Thyroid gland (tissue), 4 donors: Measurements from ENCODE around the gene TOP3A. TPM values are rescaled to one million over a fixed set of nuclear protein-coding genes. Genes with fewer than 3 reads are reported as not detected.

Experiments
- DNase-seq, 2 donors: peaks; one replicate each; pipeline ENCODE4 v3.0.0-alpha.2; 2019
- H3K27ac ChIP-seq, 3 donors: fragments of 200-600 bp; sonication (generic); 1 replicate in 2 of 3; 2 replicates in 1 of 3; pipeline ENCODE4 v1.5.1; 2016 to 2019; ENCODE audit warnings: mild to moderate bottlenecking in 1 of 3, moderate library complexity in 1 of 3
- H3K27me3 ChIP-seq: fragments of 200-600 bp; sonication (generic); one replicate; pipeline ENCODE4 v1.5.1; 2019
- H3K36me3 ChIP-seq, 2 donors: fragments of 200-600 bp; sonication (generic); one replicate each; pipeline ENCODE4 v1.5.1; 2016 to 2019
- H3K4me1 ChIP-seq, 2 donors: fragments of 200-600 bp; sonication (generic); one replicate each; pipeline ENCODE4 v1.5.1; 2017 to 2019
- H3K4me3 ChIP-seq, 3 donors: fragments of 200-600 bp; sonication (generic); replicated peaks in 1 of 3; 1 replicate in 2 of 3; 2 replicates in 1 of 3; pipeline ENCODE4 v1.5.1; 2016; ENCODE audit warnings: mild to moderate bottlenecking in 1 of 3
- H3K9me3 ChIP-seq: fragments of 200-600 bp; sonication (generic); one replicate; pipeline ENCODE4 v1.5.1; 2017
- CTCF ChIP-seq, 6 experiments: fragments of 200-600 bp in 3 of 6; fragments of 450-650 bp in 3 of 6; sonication (generic) in 3 of 6; IDR thresholded peaks; one replicate each; pipeline ENCODE4 v1.5.1; 2016 to 2019; ENCODE audit warnings: antibody characterized with exemption in 6 of 6, mild to moderate bottlenecking in 2 of 6, inconsistent platforms in 1 of 6, moderate library complexity in 1 of 6
- POLR2A ChIP-seq, 2 donors: fragments of 450-650 bp; IDR thresholded peaks; one replicate each; pipeline ENCODE4 v1.6.1; 2017; ENCODE audit warnings: antibody characterized with exemption in 2 of 2, mild to moderate bottlenecking in 2 of 2, moderate library complexity in 1 of 2
- WGBS, 2 donors: methylation state at CpG; one replicate each; pipeline ENCODE4 v1.1.5; 2017; 5-methylcytosine and 5-hydroxymethylcytosine counted together
- intact Hi-C: fragments of 100-400 bp; cut with DNase I; formaldehyde crosslinking; loops from one replicate; pipeline ENCODE4 v1.15.1; 2023
- total RNA-seq, 4 donors: library from RNA; depleted of rRNA; stranded (reverse); fragments of >200 nt; gene quantifications; one replicate each; pipeline ENCODE4 v1.2.3, GENCODE V29; 2016

TOP3A gene
- total RNA-seq, 4 donors from 2014 or later, result 31.3 to 34.5 (median 32.5) TPM

GRCh38 chr17:18241229-18241871, 73.4 kb downstream of the TOP3A start:
- no peak for DNase-seq
- Histone ChIP-seq H3K4me3 (no peak overlapping the region), H3K4me1 (no peaks in the 10 kb centered on the region), H3K36me3 (peaks cover 19 to 21% of the 10 kb centered on the region in 2 donors), H3K9me3 (no peaks in the 10 kb centered on the region), H3K27ac (no peak overlapping the region), H3K27me3 (no peaks in the 10 kb centered on the region)
- WGBS, 2 donors, result 88 to 89% methylated on average over 28 of the region's 28 CpGs
- no peak for TF ChIP-seq CTCF (IDR thresholded peaks at IDR 0.05)
- TF ChIP-seq POLR2A (IDR thresholded peaks at IDR 0.05), result no peak
- intact Hi-C loops, result no loop called here

- 90% methylated on average over 14 of the region's 19 CpGs; no CpG with 5 or more reads in 1 of the 2 donors for WGBS, 2 donors
- Histone ChIP-seq H3K27me3 (no peaks in the 10 kb centered on the region), H3K27ac (no peak overlapping the region), H3K4me3 (no peak overlapping the region), H3K9me3 (no peaks in the 10 kb centered on the region), H3K4me1 (no peaks in the 10 kb centered on the region), H3K36me3 (peaks cover 10 to 12% of the 10 kb centered on the region in 2 donors)
- no peak for TF ChIP-seq CTCF (IDR thresholded peaks at IDR 0.05)
- TF ChIP-seq POLR2A (IDR thresholded peaks at IDR 0.05), result no peak
- intact Hi-C loops, result no loop called here
- DNase-seq, result no peak
These were observed 74.3 kb downstream of the TOP3A start for GRCh38 chr17:18240449-18240848.

GRCh38 chr17:18238299-18238698, 76.5 kb downstream of the TOP3A start:
- Histone ChIP-seq H3K36me3 (peaks cover 5 to 10% of the 10 kb centered on the region in 2 donors), H3K27me3 (no peaks in the 10 kb centered on the region), H3K4me1 (no peaks in the 10 kb centered on the region), H3K9me3 (no peaks in the 10 kb centered on the region), H3K27ac (no peak overlapping the region), H3K4me3 (no peak overlapping the region)
- intact Hi-C loops, result no loop called here
- no peak for TF ChIP-seq CTCF (IDR thresholded peaks at IDR 0.05)
- no peak for TF ChIP-seq POLR2A (IDR thresholded peaks at IDR 0.05)
- WGBS, 2 donors, result 96 to 99% methylated on average over 18 of the region's 18 CpGs
- no peak for DNase-seq

- Histone ChIP-seq H3K4me1 (no peaks in the 10 kb centered on the region), H3K9me3 (no peaks in the 10 kb centered on the region), H3K27me3 (no peaks in the 10 kb centered on the region), H3K27ac (no peak overlapping the region), H3K36me3 (peaks cover 5 to 10% of the 10 kb centered on the region in 2 donors), H3K4me3 (no peak overlapping the region)
- intact Hi-C loops, result no loop called here
- TF ChIP-seq POLR2A (IDR thresholded peaks at IDR 0.05), result no peak
- no peak for TF ChIP-seq CTCF (IDR thresholded peaks at IDR 0.05)
- 40 to 92% methylated on average over 1 to 15 of the region's 20 CpGs for WGBS, 2 donors
- no peak for DNase-seq
These were observed 77.3 kb downstream of the TOP3A start for GRCh38 chr17:18237461-18237860.

GRCh38 chr17:18236494-18236893, 78.3 kb downstream of the TOP3A start:
- Histone ChIP-seq H3K27ac (no peak overlapping the region), H3K4me3 (no peak overlapping the region), H3K27me3 (no peaks in the 10 kb centered on the region), H3K9me3 (no peaks in the 10 kb centered on the region), H3K36me3 (peaks cover 5 to 10% of the 10 kb centered on the region in 2 donors), H3K4me1 (no peaks in the 10 kb centered on the region)
- DNase-seq, result no peak
- intact Hi-C loops, result no loop called here
- TF ChIP-seq CTCF (IDR thresholded peaks at IDR 0.05) (no peak), POLR2A (IDR thresholded peaks at IDR 0.05) (no peak)
- WGBS, 2 donors, result 92 to 93% methylated on average over 11 to 17 of the region's 18 CpGs
